SIG-M5 treated with dmso at 0.1 percent for 504 hours (cell line): ENCODE results near the gene ACACA.
"Not testable (repeated sequence)": the region's sequence is repeated elsewhere in the genome, so short reads cannot be mapped to it uniquely, and the experiment has no call there.

ENCODE experiments used
- DNase-seq: peaks from one replicate; lab custom pipeline; 2025; ENCODE audit not compliant: unreplicated experiment; lab: John Stamatoyannopoulos, UW

Gene ACACA

GRCh38 chr17:37188157-37188556, 218.5 kb downstream of the ACACA start:
- DNase-seq = no peak

GRCh38 chr17:37187262-37187661, 219.4 kb downstream of the ACACA start:
- no peak for DNase-seq

- DNase-seq = no peak
Observed at GRCh38 chr17:37182786-37183465, 223.7 kb downstream of the ACACA start.

- no peak for DNase-seq
Observed at GRCh38 chr17:37180376-37180775, 226.3 kb downstream of the ACACA start.

- DNase-seq = no peak
Observed at GRCh38 chr17:37179893-37180292, 226.7 kb downstream of the ACACA start.

- DNase-seq = no peak
Observed at GRCh38 chr17:37177254-37177870, 229.3 kb downstream of the ACACA start.

GRCh38 chr17:37176723-37177122, 229.9 kb downstream of the ACACA start:
- no peak for DNase-seq

- no peak for DNase-seq
Observed at GRCh38 chr17:37174205-37174604, 232.4 kb downstream of the ACACA start.

GRCh38 chr17:37170881-37171425, 235.7 kb downstream of the ACACA start:
- DNase-seq = no peak

- no peak for DNase-seq
Observed at GRCh38 chr17:37168731-37169353, 237.8 kb downstream of the ACACA start.

GRCh38 chr17:37167756-37168155, 238.9 kb downstream of the ACACA start:
- DNase-seq = no peak

GRCh38 chr17:37164057-37164456, 242.6 kb downstream of the ACACA start:
- DNase-seq = no peak

GRCh38 chr17:37162800-37163199, 243.8 kb downstream of the ACACA start:
- DNase-seq = no peak

GRCh38 chr17:37160944-37161343, 245.7 kb downstream of the ACACA start:
- no peak for DNase-seq

GRCh38 chr17:37158290-37158689, 248.3 kb downstream of the ACACA start:
- no peak for DNase-seq

GRCh38 chr17:37148156-37148555, 258.5 kb downstream of the ACACA start:
- no peak for DNase-seq

- DNase-seq = no peak
Observed at GRCh38 chr17:37147301-37147812, 259.3 kb downstream of the ACACA start.

- no peak for DNase-seq
Observed at GRCh38 chr17:37146086-37147064, 260.3 kb downstream of the ACACA start.

GRCh38 chr17:37144075-37144701, 262.4 kb downstream of the ACACA start:
- DNase-seq = no peak

GRCh38 chr17:37143558-37143957, 263.1 kb downstream of the ACACA start:
- DNase-seq = not testable (repeated sequence)
